Stimulated activated CD8-positive, alpha-beta memory T cell treated with anti-CD3 and anti-CD28 coated beads, Interleukin-7, amount 100 ng/mL, for 24 hours (primary cell): ENCODE data around the gene MRPS25.
"Not testable (repeated sequence)": the region's sequence is repeated elsewhere in the genome, so short reads cannot be mapped to it uniquely, and the experiment has no call there.

Source experiments
- DNase-seq: peaks from one replicate; pipeline ENCODE4 v3.0.0-alpha.2; 2020; ENCODE audit warnings: low read depth

Gene MRPS25

GRCh38 chr3:15043408-15044171 lies 21.5 kb downstream of the MRPS25 start:
- no peak for DNase-seq

- no peak for DNase-seq
These were observed 22.2 kb downstream of the MRPS25 start for GRCh38 chr3:15042936-15043335.

- DNase-seq: no peak
These were observed 23.2 kb downstream of the MRPS25 start for GRCh38 chr3:15041950-15042349.

- DNase-seq: no peak
These were observed 24.3 kb downstream of the MRPS25 start for GRCh38 chr3:15040844-15041243.

- DNase-seq: no peak
These were observed 26.8 kb downstream of the MRPS25 start for GRCh38 chr3:15038306-15038705.

- no peak for DNase-seq
These were observed 32.0 kb downstream of the MRPS25 start for GRCh38 chr3:15033103-15033502.

- DNase-seq: no peak
These were observed 32.5 kb downstream of the MRPS25 start for GRCh38 chr3:15032650-15033049.

GRCh38 chr3:15029625-15030024 lies 35.5 kb downstream of the MRPS25 start:
- no peak for DNase-seq

GRCh38 chr3:15023719-15024118 lies 41.4 kb downstream of the MRPS25 start:
- DNase-seq: no peak

- DNase-seq: no peak
These were observed 41.9 kb downstream of the MRPS25 start for GRCh38 chr3:15023249-15023648.

- no peak for DNase-seq
These were observed 47.9 kb downstream of the MRPS25 start for GRCh38 chr3:15017191-15017590.

- DNase-seq: no peak
These were observed 49.7 kb downstream of the MRPS25 start for GRCh38 chr3:15015456-15015855.

- no peak for DNase-seq
These were observed 50.3 kb downstream of the MRPS25 start for GRCh38 chr3:15014606-15015328.

GRCh38 chr3:15011174-15011573 lies 53.9 kb downstream of the MRPS25 start:
- no peak for DNase-seq

GRCh38 chr3:15010664-15011063 lies 54.5 kb downstream of the MRPS25 start:
- DNase-seq: no peak

- no peak for DNase-seq
These were observed 55.9 kb downstream of the MRPS25 start for GRCh38 chr3:15009167-15009566.

- DNase-seq: no peak
These were observed 57.4 kb downstream of the MRPS25 start for GRCh38 chr3:15007681-15008141.

- DNase-seq: not testable (repeated sequence)
These were observed 65.9 kb downstream of the MRPS25 start for GRCh38 chr3:14999182-14999581.
